AG04449 (cell line): ENCODE data around the gene SIGLEC8.

Source experiments
- CTCF ChIA-PET: fragments of 350-600 bp; formaldehyde crosslinking; extraction: SDS; loops from one replicate; lab custom pipeline; 2021; ENCODE audit warnings: antibody characterized with exemption; lab: Yijun Ruan, JAX
- POLR2A ChIA-PET: fragments of 400-600, 350-600 bp; formaldehyde crosslinking; extraction: SDS; loops from one replicate; lab custom pipeline; 2020; ENCODE audit warnings: antibody characterized with exemption, inconsistent platforms; lab: Yijun Ruan, JAX
- DNase-seq: peaks from one replicate; pipeline ENCODE4 v3.0.0-alpha.2; 2010; ENCODE audit warnings: low read depth, low spot score
- H3K4me3 ChIP-seq: 2 replicates; pipeline ENCODE4 v1.5.1; 2011; ENCODE audit warnings: low read depth, mild to moderate bottlenecking, control low read depth, low read length
- TF ChIP-seq, protein P1 (sequence below): IDR thresholded peaks from one replicate; pipeline ENCODE4 v1.5.1; 2011; ENCODE audit warnings: mild to moderate bottlenecking, moderate library complexity, low read length, control low read depth, inconsistent platforms; ENCODE audit not compliant: insufficient read depth; ENCODE audit errors: missing control alignments

Gene SIGLEC8

DNA sequence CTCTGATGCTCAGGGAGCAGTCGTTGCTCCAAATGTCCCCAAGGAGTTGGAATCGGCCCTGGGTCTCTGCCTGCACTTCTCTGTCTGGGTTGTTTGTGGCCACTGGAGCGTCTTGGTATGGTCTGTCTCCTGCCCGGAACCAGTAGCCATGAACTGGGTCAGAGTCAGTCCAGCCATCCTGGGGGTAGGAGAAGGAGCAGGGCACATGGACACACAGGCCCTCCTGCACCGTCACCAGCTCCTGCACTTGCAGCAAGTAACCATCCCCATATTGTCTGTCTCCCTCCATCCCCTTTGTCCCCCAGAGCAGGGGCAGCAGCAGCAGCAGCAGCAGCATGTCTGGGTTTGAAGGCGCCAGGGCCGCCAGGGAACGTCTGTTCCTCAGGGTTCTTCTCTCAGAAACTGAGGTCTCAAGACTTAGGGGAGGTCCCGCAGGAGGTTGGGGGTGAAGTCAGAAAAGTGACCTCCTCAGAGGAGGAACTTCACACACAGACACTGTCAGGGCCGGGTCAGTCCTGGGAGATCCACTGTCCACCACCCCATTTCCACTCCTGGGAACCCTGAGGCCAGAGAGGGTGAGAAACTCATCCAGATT is at the start of gene SIGLEC8:
Gene SIGLEC8, minus strand, starts transcription at position 404 of the 595 bp plus-strand sequence. Its CDS starts 67 bp downstream, at position 337.
- no peak within 1 kb of the TSS for H3K4me3 ChIP-seq
- CTCF ChIA-PET, result no interaction called here
- DNase-seq, result no peak
- TF ChIP-seq, protein P1, sequence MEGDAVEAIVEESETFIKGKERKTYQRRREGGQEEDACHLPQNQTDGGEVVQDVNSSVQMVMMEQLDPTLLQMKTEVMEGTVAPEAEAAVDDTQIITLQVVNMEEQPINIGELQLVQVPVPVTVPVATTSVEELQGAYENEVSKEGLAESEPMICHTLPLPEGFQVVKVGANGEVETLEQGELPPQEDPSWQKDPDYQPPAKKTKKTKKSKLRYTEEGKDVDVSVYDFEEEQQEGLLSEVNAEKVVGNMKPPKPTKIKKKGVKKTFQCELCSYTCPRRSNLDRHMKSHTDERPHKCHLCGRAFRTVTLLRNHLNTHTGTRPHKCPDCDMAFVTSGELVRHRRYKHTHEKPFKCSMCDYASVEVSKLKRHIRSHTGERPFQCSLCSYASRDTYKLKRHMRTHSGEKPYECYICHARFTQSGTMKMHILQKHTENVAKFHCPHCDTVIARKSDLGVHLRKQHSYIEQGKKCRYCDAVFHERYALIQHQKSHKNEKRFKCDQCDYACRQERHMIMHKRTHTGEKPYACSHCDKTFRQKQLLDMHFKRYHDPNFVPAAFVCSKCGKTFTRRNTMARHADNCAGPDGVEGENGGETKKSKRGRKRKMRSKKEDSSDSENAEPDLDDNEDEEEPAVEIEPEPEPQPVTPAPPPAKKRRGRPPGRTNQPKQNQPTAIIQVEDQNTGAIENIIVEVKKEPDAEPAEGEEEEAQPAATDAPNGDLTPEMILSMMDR, result no peak
- POLR2A ChIA-PET, result no interaction called here

DNA sequence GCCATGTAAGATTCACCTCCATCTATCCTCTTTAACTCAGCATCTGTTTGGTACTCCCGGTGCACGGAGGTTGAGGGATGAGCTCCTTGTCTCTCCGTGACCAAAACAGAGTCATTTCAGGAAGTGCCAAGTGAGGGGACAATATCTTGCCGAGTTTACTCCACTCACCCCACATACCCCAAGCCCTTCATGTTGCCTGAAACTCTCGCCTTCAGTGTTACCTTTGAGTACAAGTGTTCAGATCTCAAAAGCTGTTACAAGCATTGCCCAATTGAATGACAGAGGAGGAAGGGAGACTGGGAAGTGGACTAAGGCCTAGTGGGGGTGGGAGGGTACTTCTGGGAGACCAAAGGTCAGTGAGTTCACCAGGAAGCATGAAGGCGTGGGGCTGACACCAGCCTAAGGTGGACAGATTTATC is 49.4 kb upstream of the SIGLEC8 start:
- ChIA-PET POLR2A (no interaction called here), CTCF (interaction anchor here (0.8 kb wide), 1 partner anchor 8 kb away, joined by 4 read pairs; no protein-coding TSS in a partner anchor)
- TF ChIP-seq, protein P1, result no peak
- no peak for DNase-seq
- no peak overlapping the region for H3K4me3 ChIP-seq

DNA sequence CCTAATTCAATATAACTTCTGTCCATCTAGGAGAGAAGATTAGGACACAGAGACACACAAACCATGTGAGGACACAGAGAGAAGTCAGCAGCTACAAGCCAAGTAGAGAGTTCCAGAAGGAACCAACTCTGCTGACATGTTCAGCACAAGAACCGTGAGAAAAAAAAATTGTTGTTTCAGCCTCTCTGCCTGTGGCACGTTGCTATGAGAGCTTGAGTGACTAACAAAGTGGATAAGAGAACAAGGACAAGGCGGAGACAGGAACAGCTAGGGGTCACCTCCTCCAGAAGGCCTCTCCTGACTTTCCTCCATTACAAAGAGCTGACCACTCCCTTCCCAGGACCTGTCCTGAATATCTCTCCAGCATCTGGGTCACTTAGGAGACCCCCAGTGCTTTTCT is 48.9 kb upstream of the SIGLEC8 start:
- TF ChIP-seq, protein P1, result no peak

DNA sequence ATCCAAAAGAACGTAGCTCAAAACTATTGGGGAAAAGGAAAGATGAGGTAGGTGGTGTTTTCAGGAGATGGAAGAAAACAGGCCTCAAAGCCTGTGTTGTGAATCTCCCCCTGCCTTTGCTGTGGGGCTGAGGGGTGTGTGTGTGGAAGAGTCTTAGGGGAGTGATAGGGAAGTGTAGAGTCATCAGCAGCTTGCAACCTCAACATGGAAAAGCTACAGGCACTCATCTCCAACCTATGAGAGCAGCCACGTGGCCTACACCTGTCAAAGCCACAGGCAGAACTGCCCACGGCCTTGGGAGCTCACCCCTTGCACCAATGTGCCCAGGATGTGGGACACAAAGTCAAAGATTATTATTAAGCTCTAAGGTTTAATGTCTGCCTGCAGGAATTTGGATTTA is 47.6 kb upstream of the SIGLEC8 start:
- TF ChIP-seq, protein P1, result no peak
- H3K4me3 ChIP-seq, result no peak overlapping the region
- POLR2A ChIA-PET, result no interaction called here
- CTCF ChIA-PET, result interaction anchor here (3.1 kb wide), 1 partner anchor 9 kb away, joined by 12 read pairs; no protein-coding TSS in a partner anchor
- no peak for DNase-seq

More for the DNA sequence above, 48.9 kb upstream of the SIGLEC8 start:
- POLR2A ChIA-PET, result no interaction called here
- DNase-seq, result no peak
- CTCF ChIA-PET, result interaction anchor here (0.8 to 3.1 kb wide), 2 partner anchors 8 to 9 kb away, joined by 4 to 12 read pairs; no protein-coding TSS in a partner anchor
- H3K4me3 ChIP-seq, result no peak overlapping the region

DNA sequence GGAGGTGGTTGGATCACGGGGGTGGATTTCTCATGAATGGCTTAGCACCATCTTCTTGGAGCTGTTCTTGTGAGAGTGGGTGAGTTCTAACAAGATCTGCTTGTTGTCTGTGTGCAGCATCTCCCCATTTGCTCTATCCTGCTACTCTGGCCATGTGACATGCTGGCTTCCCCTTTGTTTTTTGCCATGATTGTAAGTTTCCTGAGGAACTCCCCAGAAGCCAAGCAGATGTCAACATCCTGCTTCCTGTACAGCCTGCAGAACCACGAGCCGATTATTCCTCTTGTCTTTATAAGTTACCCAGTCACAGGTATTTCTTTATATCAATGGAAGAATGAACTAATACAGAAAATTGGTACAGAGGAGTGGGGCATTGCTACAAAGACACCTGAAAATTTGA is 45.6 kb upstream of the SIGLEC8 start:
- DNase-seq, result no peak
- ChIA-PET CTCF (interaction anchor here (3.1 kb wide), 1 partner anchor 11 kb away, joined by 12 read pairs; no protein-coding TSS in a partner anchor), POLR2A (no interaction called here)
- TF ChIP-seq, protein P1, result no peak
- no peak overlapping the region for H3K4me3 ChIP-seq

DNA sequence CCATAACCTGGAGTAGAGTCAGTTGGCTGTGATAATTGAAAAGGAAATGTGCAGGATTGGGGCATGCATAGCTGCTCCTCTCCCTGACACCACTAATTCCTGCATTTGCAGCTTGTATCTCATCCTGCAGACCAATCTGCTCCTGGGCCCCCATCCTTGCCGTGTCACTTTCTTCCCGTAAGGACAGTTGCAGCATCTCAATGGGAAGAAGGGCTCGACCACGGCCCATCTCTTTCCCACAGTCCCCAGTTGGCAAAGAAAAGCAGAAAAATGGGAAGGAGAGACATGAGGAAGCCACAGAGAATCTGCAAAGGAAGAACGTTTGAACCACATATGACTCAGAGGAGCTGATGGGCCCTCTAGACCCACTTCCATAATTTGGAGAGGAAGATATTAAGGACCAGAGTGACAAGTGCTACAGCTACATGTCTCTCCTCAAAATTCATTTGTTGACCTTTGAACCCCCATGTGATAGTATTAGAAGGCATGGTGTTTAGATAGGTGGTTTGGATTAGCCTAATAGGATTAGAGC is 45.1 kb upstream of the SIGLEC8 start:
- no peak for DNase-seq
- POLR2A ChIA-PET, result no interaction called here
- CTCF ChIA-PET, result interaction anchor here (0.7 kb wide), 1 partner anchor 12 kb away, joined by 3 read pairs; no protein-coding TSS in a partner anchor
- TF ChIP-seq, protein P1, result no peak
- no peak overlapping the region for H3K4me3 ChIP-seq
